ENCODE data around the gene LCLAT1.
A peak's percentile ranks its signal among the peaks of the same experiment; 100 is the strongest.

Gene LCLAT1

DNA sequence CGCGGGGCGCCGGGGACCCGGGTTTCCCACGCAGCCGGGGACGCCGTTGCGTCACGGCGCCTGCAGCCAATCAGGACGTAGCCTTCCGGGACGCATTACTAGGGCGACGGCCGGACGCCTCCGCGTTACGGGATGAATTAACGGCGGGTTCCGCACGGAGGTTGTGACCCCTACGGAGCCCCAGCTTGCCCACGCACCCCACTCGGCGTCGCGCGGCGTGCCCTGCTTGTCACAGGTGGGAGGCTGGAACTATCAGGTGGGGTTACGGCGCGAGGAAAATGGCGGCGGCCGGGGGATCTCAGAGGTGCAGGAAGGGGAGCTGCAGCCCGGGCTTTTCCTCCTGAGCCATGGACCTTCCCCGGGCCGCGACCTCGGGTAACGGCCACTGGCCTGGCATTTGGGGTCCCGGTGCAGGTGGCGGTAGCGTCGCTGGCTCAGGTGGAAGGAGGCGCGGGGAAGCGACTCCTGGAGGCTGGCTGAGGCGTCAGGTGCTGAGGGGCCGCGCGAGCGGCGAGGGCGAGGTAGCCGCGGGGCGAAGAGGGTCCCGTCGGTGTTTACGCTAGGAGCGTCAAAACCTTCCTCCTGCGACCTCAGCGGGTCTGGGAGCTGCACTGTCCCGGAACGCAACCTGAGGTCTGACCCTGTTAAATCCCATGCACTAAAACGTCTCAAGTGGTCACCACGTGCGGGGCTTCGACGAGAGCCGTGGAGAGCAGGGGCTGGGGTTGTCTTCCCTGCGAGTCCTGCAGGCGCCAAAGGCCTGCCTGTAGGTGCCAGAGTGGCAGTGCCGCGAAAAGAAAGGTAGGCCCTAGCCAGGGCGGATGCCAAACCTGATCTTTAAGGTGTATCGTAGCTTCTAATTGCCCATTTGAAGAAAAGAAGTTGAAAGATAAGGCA is at the start of gene LCLAT1:
Gene LCLAT1 (plus strand): TSS at position 98 of the 897 bp plus-strand sequence. CDS start 78,345 bp downstream, outside the sequence.
- peak; percentile 88 for DNase-seq

DNA sequence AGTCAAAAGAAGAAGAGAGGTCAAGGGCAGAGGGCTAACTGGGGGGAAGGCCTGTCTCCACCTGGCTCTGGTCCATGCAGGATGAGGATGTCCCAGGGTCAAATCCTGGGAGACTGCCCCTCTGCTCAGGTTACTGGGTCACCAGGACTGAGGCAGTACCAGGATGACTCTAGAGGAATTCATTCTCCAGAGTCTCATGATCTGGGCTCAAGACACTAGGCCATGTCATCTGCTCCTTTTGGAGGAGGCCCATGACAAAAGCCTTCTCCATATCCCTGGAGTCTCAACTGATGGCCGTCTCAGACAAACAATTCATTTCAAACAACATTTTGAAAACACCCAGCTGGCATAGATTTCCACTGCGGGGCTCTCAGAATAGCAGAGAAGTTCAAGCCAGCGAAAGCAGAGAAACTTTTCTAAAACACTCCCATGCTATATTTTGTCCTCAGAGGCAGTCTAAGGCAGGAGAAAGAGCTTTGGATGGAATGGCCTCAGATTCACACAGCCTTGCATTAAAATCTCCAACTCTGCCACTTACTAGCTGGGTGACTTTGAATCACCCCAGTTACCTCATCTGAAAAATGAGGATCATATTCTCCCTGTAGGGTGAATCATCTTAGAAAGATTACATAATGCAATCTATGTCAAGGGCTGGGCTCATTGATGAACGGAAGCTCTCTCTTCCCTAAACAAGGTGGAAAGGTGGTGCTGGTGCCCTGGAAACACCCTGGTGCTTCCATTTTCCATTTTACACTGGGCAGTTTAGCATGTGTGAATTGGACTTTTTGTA is 48.8 kb upstream of the LCLAT1 start:
- DNase-seq, result no peak

GRCh38 chr2:30400151-30400954 is 46.7 kb upstream of the LCLAT1 start:
- no peak for DNase-seq

DNA sequence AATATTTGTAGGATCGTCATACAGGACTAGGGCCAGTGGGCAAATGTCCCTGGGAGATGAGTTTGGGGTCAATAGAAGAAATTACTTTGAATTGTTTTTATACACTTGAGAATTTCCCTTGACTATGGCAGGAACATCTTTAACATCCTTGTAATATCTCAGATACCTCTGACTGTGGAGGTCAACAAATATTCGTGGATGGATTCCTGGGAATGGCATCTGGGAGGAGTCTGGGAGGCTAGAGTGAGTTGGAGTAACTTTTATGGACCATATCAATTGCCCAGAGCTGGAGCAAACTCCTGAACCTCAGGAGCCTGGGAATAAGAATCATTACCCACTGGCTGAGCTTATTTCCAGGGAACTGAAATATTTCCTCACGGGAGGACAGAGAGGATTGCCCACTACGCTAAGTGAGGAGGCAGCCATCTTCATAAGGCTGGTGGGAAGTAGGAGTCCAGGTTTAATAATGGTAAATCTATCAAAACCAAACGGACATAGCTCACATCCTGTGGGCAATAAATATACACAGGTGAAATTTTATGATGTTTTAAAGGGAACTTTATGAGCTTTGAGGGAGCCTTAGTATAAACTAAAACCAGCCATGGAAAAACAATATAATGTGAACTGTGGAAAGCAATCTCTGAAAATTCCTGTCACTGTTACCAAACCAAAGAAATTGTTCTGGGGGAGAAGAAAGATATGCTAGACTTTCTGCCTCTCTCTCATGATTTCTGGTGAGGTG is 44.4 kb upstream of the LCLAT1 start:
- no peak for DNase-seq

- DNase-seq, result no peak
Measured at GRCh38 chr2:30403592-30404312, 43.3 kb upstream of the LCLAT1 start.

DNA sequence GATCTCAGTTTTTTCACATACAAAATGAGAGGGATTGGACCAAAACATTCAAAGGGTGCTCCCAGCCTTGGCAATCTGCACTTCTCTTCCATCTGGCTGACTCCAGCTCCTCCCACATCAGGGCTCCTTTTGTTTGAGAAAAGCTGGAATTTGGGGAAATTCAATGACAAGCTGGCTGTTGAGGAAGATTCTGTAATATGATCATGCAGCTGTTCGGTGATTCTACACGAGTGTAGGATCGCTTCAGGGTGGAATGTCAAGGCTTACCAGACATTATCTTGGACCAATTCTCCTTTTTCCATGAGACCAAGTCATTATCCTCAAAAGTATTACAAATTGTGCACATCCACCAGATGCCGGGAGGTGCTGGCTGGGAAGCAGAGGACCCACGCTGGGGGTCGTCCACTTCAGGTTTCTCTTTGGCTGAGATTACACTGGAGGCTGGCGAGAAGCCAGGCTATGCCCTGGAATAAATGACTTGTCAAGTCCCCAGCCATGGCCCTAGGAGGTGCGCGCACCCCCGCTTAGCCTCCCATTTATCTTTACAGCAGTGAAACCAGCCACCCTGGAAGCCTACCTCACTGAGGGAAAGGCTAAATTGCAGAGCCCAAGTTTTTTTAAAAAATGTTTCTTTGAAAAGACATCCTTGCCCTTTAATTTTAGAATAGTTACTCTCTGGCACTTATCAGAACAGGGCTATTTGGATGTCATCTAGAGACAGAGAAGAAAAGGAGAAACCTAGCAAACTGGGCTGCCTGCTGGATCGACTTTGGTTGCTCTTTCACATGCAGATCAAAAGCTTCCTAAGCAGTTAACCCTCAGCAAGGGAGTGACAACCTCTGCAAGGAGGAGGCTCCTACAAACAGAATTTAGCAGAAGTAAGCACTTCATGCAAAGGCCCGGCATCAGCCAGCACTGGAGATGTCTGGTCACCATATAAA is 42.5 kb upstream of the LCLAT1 start:
- DNase-seq, result no peak

DNA sequence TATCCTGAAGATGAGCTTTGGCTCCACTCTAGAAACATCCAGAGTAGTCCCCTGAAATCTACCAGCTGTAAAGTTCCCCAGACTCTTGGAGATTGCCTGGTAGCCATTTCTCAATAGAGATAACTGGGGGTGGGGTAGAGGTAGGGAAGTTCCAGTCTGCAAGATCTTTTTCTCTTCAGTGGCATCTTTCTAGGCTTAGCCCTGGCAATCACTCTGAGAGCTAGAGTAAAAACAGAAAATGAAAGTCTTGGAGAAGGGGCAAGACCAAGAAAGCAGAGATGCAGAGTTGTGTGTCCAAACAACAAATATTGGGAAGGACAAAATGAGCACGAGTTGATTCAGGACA is 41.8 kb upstream of the LCLAT1 start:
- no peak for DNase-seq

DNA sequence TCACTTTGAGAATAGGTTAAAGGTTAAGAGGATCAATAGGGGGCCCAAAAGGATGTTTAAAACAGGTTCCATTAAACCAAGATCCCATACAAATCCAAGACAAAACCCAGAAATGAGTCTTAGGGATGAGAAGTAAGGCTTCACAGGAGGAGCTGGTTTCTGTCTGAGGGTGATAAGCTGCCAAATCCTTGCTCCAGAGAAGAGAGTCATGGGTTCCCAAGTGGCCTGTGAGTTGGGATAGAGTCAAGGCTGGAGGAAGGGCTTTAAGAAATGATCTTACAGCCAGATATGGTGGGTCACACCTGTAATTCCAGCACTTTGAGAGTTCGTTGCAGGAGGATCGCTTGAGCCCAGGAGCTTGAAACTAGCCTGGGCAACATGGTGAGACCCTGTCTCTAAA is 40.2 kb upstream of the LCLAT1 start:
- no peak for DNase-seq

DNA sequence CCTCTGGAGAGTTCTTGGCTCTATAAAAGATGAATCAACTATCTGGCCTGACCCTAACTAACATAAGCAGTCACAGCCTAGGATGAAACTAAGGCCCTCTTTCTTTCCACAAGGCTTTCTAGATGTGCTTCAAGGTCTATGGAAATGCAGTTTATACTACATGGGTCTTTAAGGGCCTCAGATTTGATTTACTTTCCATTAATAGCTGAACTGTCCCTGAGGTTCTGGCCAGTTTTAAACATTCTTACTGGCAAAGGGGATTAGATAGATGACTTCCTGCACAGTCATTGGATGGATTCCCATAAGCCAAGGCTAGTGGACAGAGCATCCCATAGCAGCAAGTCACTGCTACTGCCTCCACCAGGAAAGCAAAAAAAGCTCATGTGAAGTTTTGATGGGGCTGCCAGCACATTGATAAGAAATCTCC is 38.1 kb upstream of the LCLAT1 start:
- no peak for DNase-seq

DNA sequence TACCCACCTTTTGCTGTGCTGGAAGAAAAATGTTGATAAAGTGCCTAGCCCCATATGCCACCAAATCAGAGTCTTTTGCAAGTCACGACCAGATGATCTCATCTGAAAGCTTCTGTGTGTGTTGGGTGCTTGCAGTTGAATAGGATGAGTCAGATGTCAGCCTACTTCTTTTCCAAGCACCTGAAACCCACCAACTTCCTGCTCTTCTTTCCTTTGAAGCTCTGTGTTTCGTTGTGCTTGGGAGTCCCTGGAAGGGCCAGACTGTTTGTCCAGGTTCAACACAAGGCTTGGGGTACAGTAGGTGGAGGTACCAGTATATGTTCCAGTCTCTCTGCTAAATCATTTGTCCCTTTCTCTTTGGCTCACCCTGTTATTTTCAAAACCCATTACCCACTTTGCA is 36.8 kb upstream of the LCLAT1 start:
- no peak for DNase-seq

- DNase-seq, result no peak
Measured at GRCh38 chr2:30412047-30412683, 34.9 kb upstream of the LCLAT1 start.

DNA sequence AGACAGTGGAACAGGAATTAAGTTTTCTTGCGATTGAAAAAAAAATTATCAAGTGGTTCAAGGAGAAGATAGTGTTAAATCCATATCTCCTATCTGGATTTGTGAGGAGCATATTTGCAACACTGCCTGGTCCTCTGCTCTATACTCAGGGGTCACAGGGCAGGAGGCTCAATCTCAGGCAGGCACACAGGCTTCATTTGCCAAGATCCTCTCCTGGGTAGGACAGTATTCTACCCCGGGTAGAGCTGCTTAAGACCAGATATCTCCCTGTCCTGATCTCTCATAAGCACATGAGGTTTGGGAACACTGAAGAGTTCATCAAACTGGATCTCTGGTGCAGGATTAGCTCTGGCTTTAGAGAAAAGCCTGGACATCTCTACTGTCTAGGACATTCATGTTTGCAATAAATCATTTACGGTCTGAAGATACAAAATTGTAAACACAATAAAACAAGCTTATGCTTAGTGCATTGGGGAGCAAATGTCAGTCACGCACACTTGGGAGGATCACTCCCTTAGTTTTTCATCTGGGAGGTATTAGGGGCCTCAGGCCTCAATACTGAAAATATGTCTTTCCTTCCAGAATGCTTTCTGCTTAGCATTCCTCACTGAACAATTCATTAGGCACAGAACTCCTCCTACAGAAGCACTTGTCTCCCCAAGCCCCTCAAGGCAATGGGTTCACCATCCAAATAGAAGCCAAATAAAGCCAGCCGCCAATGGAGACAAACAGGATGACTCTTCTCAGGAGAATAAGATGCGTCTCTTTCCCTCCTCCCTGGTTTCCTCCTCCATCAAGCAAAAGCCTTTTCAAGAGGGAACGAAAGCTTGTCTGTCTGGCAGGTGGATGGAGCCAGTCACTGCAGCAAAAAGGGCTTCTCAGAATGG is 34.1 kb upstream of the LCLAT1 start:
- DNase-seq, result no peak

GRCh38 chr2:30414961-30415360 is 32.1 kb upstream of the LCLAT1 start:
- DNase-seq, result no peak

GRCh38 chr2:30417253-30417652 is 29.8 kb upstream of the LCLAT1 start:
- DNase-seq, result no peak

GRCh38 chr2:30421026-30421603 is 25.9 kb upstream of the LCLAT1 start:
- no peak for DNase-seq

GRCh38 chr2:30421604-30422443 is 25.2 kb upstream of the LCLAT1 start:
- DNase-seq, result peak; percentile 31

DNA sequence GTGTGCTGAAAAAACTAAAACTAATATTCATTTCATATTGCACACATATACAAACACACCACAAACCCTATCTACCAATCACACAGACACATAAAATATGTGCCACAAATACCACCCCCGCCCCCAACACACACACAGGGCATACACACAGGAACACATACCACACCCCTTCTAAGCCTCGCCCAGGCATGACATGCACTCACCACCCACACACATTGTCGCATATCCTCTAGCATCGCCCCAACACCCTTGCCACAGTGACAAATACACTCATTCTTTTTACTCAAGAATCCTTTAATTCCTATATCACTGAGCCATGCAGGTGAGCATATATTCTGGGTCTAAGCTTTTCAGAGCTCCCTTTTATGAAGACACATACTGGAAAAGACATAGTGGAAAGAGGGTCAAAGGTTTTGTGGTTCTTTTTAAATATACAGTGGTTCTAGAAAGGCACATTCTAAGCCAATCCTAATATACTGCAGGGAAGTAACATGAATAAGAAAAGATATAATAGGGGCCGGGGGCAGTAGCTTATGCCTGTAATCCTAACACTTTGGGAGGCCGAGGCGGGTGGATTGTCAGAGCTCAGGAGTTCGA is 24.5 kb upstream of the LCLAT1 start:
- DNase-seq, result peak; percentile 83
